K562 (cell line): ENCODE measurements around the gene TDO2. TPM values are rescaled to one million over a fixed set of nuclear protein-coding genes. Genes with fewer than 3 reads are reported as not detected.

Experiments used
- ATAC-seq: fragments of 200-7000 bp; cut with Tn5 transposase; 3 replicates; pipeline ENCODE4 v1.9.1; 2020; ENCODE audit warnings: moderate library complexity
- BruUV-seq: library from RNA; stranded (reverse); fragments of 400-500 nt; replicated peaks from 2 replicates; lab custom pipeline; 2021; lab: Mats Ljungman, UMichigan
- CTCF ChIA-PET: fragments of 300-600 bp; formaldehyde crosslinking; extraction: SDS; loops from one replicate; lab custom pipeline; 2021; ENCODE audit warnings: low intra/inter-chr PET ratio; lab: Yijun Ruan, JAX
- POLR2A ChIA-PET: fragments of 300-600, 350-650 bp; sonication (Branson Sonifier 250); formaldehyde crosslinking; extraction: SDS; loops from one replicate; lab custom pipeline; 2021; ENCODE audit warnings: antibody characterized with exemption, inconsistent platforms; lab: Yijun Ruan, JAX
- DNase-seq, 4 experiments: peaks; one replicate each; pipeline versions ENCODE4 v3.0.0 to v3.0.0-alpha.2; 2011 to 2018; ENCODE audit warnings: low spot score in 3 of 4, mixed read lengths in 3 of 4; ENCODE audit errors: extremely low read depth in 1 of 4
- FAIRE-seq: peaks from 2 replicates; lab custom pipeline; 2011; peaks lifted over from hg19 to GRCh38; lab: Jason Lieb, UNC
- H2AFZ ChIP-seq: 2 replicates; pipeline ENCODE4 v1.6.0; 2011; ENCODE audit warnings: low read depth, low read length, control low read depth, inconsistent platforms
- H3K27ac ChIP-seq: fragments of 200-600 bp; 3 replicates; pipeline ENCODE4 v1.8.0; 2011; ENCODE audit warnings: low read depth, mild to moderate bottlenecking, control low read depth, inconsistent platforms, low read length, moderate library complexity, mixed read lengths; ENCODE audit errors: extremely low read depth
- H3K27me3 ChIP-seq, 2 experiments: fragments of 300-600 bp in 1 of 2; 2 replicates in 1 of 2; 3 replicates in 1 of 2; pipeline versions ENCODE4 v1.6.0 to v1.8.0; 2011; ENCODE audit warnings: inconsistent platforms in 2 of 2, low read length in 2 of 2, mild to moderate bottlenecking in 1 of 2, mixed read lengths in 1 of 2, moderate library complexity in 1 of 2; ENCODE audit not compliant: control insufficient read depth in 2 of 2, insufficient read depth in 2 of 2
- H3K36me3 ChIP-seq: fragments of 300-600 bp; 3 replicates; pipeline ENCODE4 v1.8.0; 2011; ENCODE audit warnings: mild to moderate bottlenecking, low read length, inconsistent platforms; ENCODE audit not compliant: control insufficient read depth, insufficient read depth
- H3K4me1 ChIP-seq, 2 experiments: fragments of 200-600 bp in 1 of 2; replicated peaks in 1 of 2; 2 replicates in 1 of 2; 3 replicates in 1 of 2; pipeline versions ENCODE4 v1.5.1 to v1.8.0; 2011; ENCODE audit warnings: inconsistent platforms in 2 of 2, low read length in 2 of 2, mild to moderate bottlenecking in 1 of 2, mixed read lengths in 1 of 2, moderate library complexity in 1 of 2; ENCODE audit not compliant: control insufficient read depth in 2 of 2, insufficient read depth in 2 of 2
- H3K4me2 ChIP-seq: 2 replicates; pipeline ENCODE4 v1.6.1; 2011; ENCODE audit warnings: low read length, control low read depth, inconsistent platforms, mixed read lengths; ENCODE audit not compliant: insufficient read depth
- H3K4me3 ChIP-seq: fragments of 200-600 bp; sonication (generic), shearing (Covaris generic); 2 replicates; pipeline ENCODE4 v1.5.1; 2016; ENCODE audit warnings: control low read depth, inconsistent platforms
- H3K79me2 ChIP-seq: fragments of 200-600 bp; 3 replicates; pipeline ENCODE4 v1.8.0; 2011; ENCODE audit warnings: low read length, inconsistent platforms; ENCODE audit not compliant: control insufficient read depth, insufficient read depth
- H3K9ac ChIP-seq, 2 experiments: 2 replicates each; pipeline versions ENCODE4 v1.6.0 to v1.6.1; 2011; ENCODE audit warnings: low read depth in 2 of 2, low read length in 2 of 2, control low read depth in 1 of 2, inconsistent platforms in 1 of 2, mild to moderate bottlenecking in 1 of 2, mixed read lengths in 1 of 2; ENCODE audit not compliant: insufficient read depth in 1 of 2
- H3K9me1 ChIP-seq: one replicate; pipeline ENCODE4 v1.6.0; 2011; ENCODE audit warnings: inconsistent platforms, mild to moderate bottlenecking, low read length, moderate library complexity; ENCODE audit not compliant: control insufficient read depth, insufficient read depth
- H3K9me3 ChIP-seq: replicated peaks from 2 replicates; pipeline ENCODE4 v1.5.1; 2011; ENCODE audit warnings: low read depth, low read length, inconsistent platforms; ENCODE audit not compliant: control insufficient read depth, insufficient read depth
- H4K20me1 ChIP-seq: replicated peaks from 2 replicates; pipeline ENCODE4 v1.6.1; 2011; ENCODE audit warnings: low read length, inconsistent platforms, mixed read lengths; ENCODE audit not compliant: control insufficient read depth, insufficient read depth
- CREB5 ChIP-seq: fragments of 250-450 bp; sonication (Bioruptor Pico); IDR thresholded peaks from 2 replicates; pipeline ENCODE4 v1.5.0; 2020; ENCODE audit warnings: mild to moderate bottlenecking
- CXXC5 ChIP-seq: fragments of 250-450 bp; sonication (Bioruptor Pico); IDR thresholded peaks from 2 replicates; pipeline ENCODE4 v1.8.0; 2022; ENCODE audit warnings: inconsistent platforms, mild to moderate bottlenecking, moderate library complexity
- FIP1L1 ChIP-seq: fragments of 200-400 bp; formaldehyde crosslinking; IDR thresholded peaks from 2 replicates; pipeline ENCODE4 v1.6.1; 2018; ENCODE audit warnings: mild to moderate bottlenecking, low read depth, low read length; ENCODE audit not compliant: poor library complexity, severe bottlenecking
- HMG20B ChIP-seq: fragments of 250-450 bp; sonication (Bioruptor Pico); IDR thresholded peaks from 2 replicates; pipeline ENCODE4 v1.5.0; 2021; ENCODE audit warnings: mild to moderate bottlenecking
- MLLT1 ChIP-seq, 2 experiments: fragments of 450-650 bp; IDR thresholded peaks; 2 replicates each; pipeline ENCODE4 v1.6.1; 2016
- MTA1 ChIP-seq: fragments of 450-650 bp; IDR thresholded peaks from 2 replicates; pipeline ENCODE4 v1.6.1; 2017; ENCODE audit warnings: borderline replicate concordance
- NR2C2 ChIP-seq, 2 experiments: fragments of 200-800 bp in 1 of 2; sonication (Bioruptor generic) in 1 of 2; sonication (generic) in 1 of 2; formaldehyde crosslinking in 1 of 2; IDR thresholded peaks; 2 replicates each; pipeline versions ENCODE4 v1.6.1 to v1.8.0; 2016 to 2022; ENCODE audit warnings: mild to moderate bottlenecking in 1 of 2, missing compliant biosample characterization in 1 of 2, missing genetic modification characterization in 1 of 2, missing genetic modification reagents in 1 of 2
- SFPQ ChIP-seq: fragments of 200-400 bp; formaldehyde crosslinking; IDR thresholded peaks from 2 replicates; pipeline ENCODE4 v1.6.1; 2017; ENCODE audit warnings: mild to moderate bottlenecking, low read depth, low read length, moderate library complexity
- SMAD3 ChIP-seq: fragments of 450-650 bp; formaldehyde crosslinking; conservative IDR thresholded peaks from 2 replicates; pipeline ENCODE4 v1.4.0; 2020; ENCODE audit warnings: mild to moderate bottlenecking
- TRIM24 ChIP-seq, 2 experiments: fragments of 450-650 bp; IDR thresholded peaks; 2 replicates each; pipeline ENCODE4 v1.6.1; 2016
- ZBTB34 ChIP-seq: fragments of 250-450 bp; sonication (Bioruptor Pico); IDR thresholded peaks from 2 replicates; pipeline ENCODE4 v1.8.0; 2021; ENCODE audit warnings: mild to moderate bottlenecking, moderate library complexity
- ZBTB7A ChIP-seq: IDR thresholded peaks from 2 replicates; pipeline ENCODE4 v1.6.1; 2011; ENCODE audit warnings: low read depth, mild to moderate bottlenecking, low read length, moderate library complexity, borderline replicate concordance; ENCODE audit not compliant: control insufficient read depth
- ZNF165 ChIP-seq: fragments of 250-450 bp; sonication (Bioruptor Pico); IDR thresholded peaks from 2 replicates; pipeline ENCODE4 v1.4.0; 2020; ENCODE audit warnings: borderline replicate concordance
- ZNF449 ChIP-seq: fragments of 250-450 bp; sonication (Bioruptor Pico); IDR thresholded peaks from 2 replicates; pipeline ENCODE4 v1.8.0; 2022; ENCODE audit warnings: moderate library complexity, mild to moderate bottlenecking, inconsistent platforms
- WGBS: fragments of 100-300 bp; shearing (Covaris generic); methylation state at CpG from one replicate; pipeline ENCODE4 v1.1.6; 2016; ENCODE audit warnings: low coverage, mixed read lengths; ENCODE audit not compliant: insufficient coverage; ENCODE audit errors: missing lambda C conversion rate; 5-methylcytosine and 5-hydroxymethylcytosine counted together
- in situ Hi-C: fragments of 300-500 bp; cut with MboI; formaldehyde crosslinking; loops from 4 replicates; pipeline ENCODE4 v1.15.0; 2018; ENCODE audit warnings: inconsistent platforms, mixed read lengths
- intact Hi-C: fragments of 100-400 bp; cut with micrococcal nuclease; formaldehyde crosslinking; loops from 2 replicates; pipeline ENCODE4 v1.14.2; 2022
- polyA plus RNA-seq, 8 experiments: library from polyadenylated mRNA; depleted of rRNA in 4 of 8; stranded (reverse) in 5 of 8; unstranded in 3 of 8; fragments of >200 nt; fragmentation: Nextera tagmentation in 2 of 8; fragmentation: Illumina TruSeq in 1 of 8; extraction: Ambion mirVana in 2 of 8; extraction: Trizol in 1 of 8; gene quantifications; 2 replicates each; pipeline versions ENCODE4 v1.2.1 to v1.2.3, GENCODE V29; 2011 to 2014; ENCODE audit warnings: inconsistent platforms in 1 of 8, missing spikeins in 1 of 8
- total RNA-seq, 7 experiments: library from RNA; depleted of rRNA in 6 of 7; stranded (reverse); fragments of >200 nt in 6 of 7; fragmentation: Illumina TruSeq in 2 of 7; extraction: Trizol in 2 of 7; gene quantifications; 2 replicates each; pipeline versions ENCODE4 v1.2.1 to v1.2.3, GENCODE V29; 2011 to 2021; ENCODE audit warnings: low replicate concordance in 1 of 7

TDO2 gene
- total and polyA plus RNA-seq, 9 of the 15 experiments (the other 6 are each of a cell fraction or from before 2014, with no cell fraction given): 0.09 to 0.65 (median 0.22) TPM; not detected in 2

GRCh38 chr4:155875878-155876277 is 27.6 kb upstream of the TDO2 start (continued):
- TF ChIP-seq FIP1L1 (no peak), ZNF449 (CRISPR knock-in tag) (no peak), ZNF165 (CRISPR knock-in tag) (no peak), ZBTB34 (CRISPR knock-in tag) (no peak), TRIM24 (IDR thresholded peaks at IDR 0.05) (no peak), MTA1 (no peak), SMAD3 (CRISPR knock-in tag) (no peak), CXXC5 (CRISPR knock-in tag) (no peak)

GRCh38 chr4:155877971-155878370 is 25.5 kb upstream of the TDO2 start:
- FAIRE-seq (no peak), DNase-seq (no peak), ATAC-seq (no peak)
- BruUV-seq: no TSS peak
- no peaks in the 10 kb centered on the region for H3K36me3 ChIP-seq
- H2AFZ ChIP-seq: no peak overlapping the region
- H3K4me3 ChIP-seq: no peak overlapping the region
- no peaks in the 10 kb centered on the region for H3K9me1 ChIP-seq
- ChIA-PET CTCF (no interaction called here), POLR2A (no interaction called here)
- no peaks in the 10 kb centered on the region for H3K79me2 ChIP-seq
- no peak overlapping the region for H3K27ac ChIP-seq
- in situ Hi-C loops: no loop called here
- no peaks in the 10 kb centered on the region for H3K9me3 ChIP-seq
- H3K27me3 ChIP-seq: no peaks in the 10 kb centered on the region
- H3K9ac ChIP-seq: no peak overlapping the region
- H3K4me2 ChIP-seq: no peak overlapping the region
- H3K4me1 ChIP-seq: no peaks in the 10 kb centered on the region
- 6% methylated on average over 3 of the region's 4 CpGs for WGBS
- intact Hi-C loops: no loop called here
- no peaks in the 10 kb centered on the region for H4K20me1 ChIP-seq
- TF ChIP-seq ZBTB7A (no peak), HMG20B (CRISPR knock-in tag) (no peak), SFPQ (no peak), MLLT1 (IDR thresholded peaks at IDR 0.05) (no peak), CREB5 (CRISPR knock-in tag) (no peak), NR2C2 (CRISPR knock-in tag; IDR thresholded peaks at IDR 0.05) (no peak), NR2C2 (tag; IDR thresholded peaks at IDR 0.05) (no peak)
